Measurements from ENCODE around the gene GLCCI1. TPM values are rescaled to one million over a fixed set of nuclear protein-coding genes. Genes with fewer than 3 reads are reported as not detected.

The GLCCI1 gene
- total and polyA plus RNA-seq, 2 of the 13 experiments (the other 11 are each of a cell fraction or from before 2014, with no cell fraction given): 1.3 to 1.7 TPM

GRCh38 chr7:8128449-8129317 lies 160.1 kb downstream of the GLCCI1 start:
- no TSS peak for BruUV-seq (replicated peaks)
- Histone ChIP-seq H3K9me3 (ENCODE audit: low read length) (no peaks in the 10 kb centered on the region), H3K4me3 (replicated peaks in 1 of 3; ENCODE audit: insufficient read depth in 1 of 3, low read depth in 2 of 3, low read length in 3 of 3) (no peak overlapping the region), H3K27me3 (ENCODE audit: control insufficient read depth in 1 of 2, insufficient read depth in 2 of 2, low read length in 2 of 2) (no peaks in the 10 kb centered on the region; a peak in 1 of 5 replicates), H3K36me3 (replicated peaks in 1 of 2; ENCODE audit: control insufficient read depth in 1 of 2, insufficient read depth in 2 of 2, low read length in 2 of 2) (no peaks in the 10 kb centered on the region), H3K27ac (ENCODE audit: extremely low read length, insufficient read depth, low read length) (no peak overlapping the region), H3K4me2 (ENCODE audit: low read depth, low read length) (no peak overlapping the region), H3K4me1 (ENCODE audit: insufficient read depth, low read length) (peaks cover 19% of the 10 kb centered on the region), H2AFZ (ENCODE audit: low read length) (no peak overlapping the region), H3K79me2 (ENCODE audit: insufficient read depth, low read length) (no peaks in the 10 kb centered on the region), H4K20me1 (ENCODE audit: insufficient read depth, low read length) (no peaks in the 10 kb centered on the region), H3K9ac (ENCODE audit: insufficient read depth, low read depth, low read length) (no peak overlapping the region)
- CTCF ChIA-PET (ENCODE audit: low intra/inter-chr PET ratio, low total read pairs): no interaction called here
- no peak for FAIRE-seq
- no peak for ATAC-seq
- in situ Hi-C loops (cut with HindIII; ENCODE audit: extremely low pct_ligation_motif_present, low pct_unique_long_range_greater_than_20kb) (no loop called here), intact Hi-C loops (cut with micrococcal nuclease; ENCODE audit: unreplicated experiment) (no loop called here)
- WGBS (ENCODE audit: low lambda C conversion rate): 38% methylated on average over 12 of the region's 12 CpGs
- POLR2A ChIA-PET: no interaction called here
- TF ChIP-seq ZNF24 (IDR thresholded peaks at IDR 0.05): no peak
- TF ChIP-seq ELF1 (CRISPR knock-in tag; IDR thresholded peaks at IDR 0.05): no peak
- TF ChIP-seq SMAD1 (CRISPR knock-in tag; IDR thresholded peaks at IDR 0.05; ENCODE audit: borderline replicate concordance, low read depth): no peak
- no peak for TF ChIP-seq RXRB (CRISPR knock-in tag; IDR thresholded peaks at IDR 0.05; ENCODE audit: borderline replicate concordance)
- TF ChIP-seq TEAD3 (CRISPR knock-in tag; optimal IDR thresholded peaks at IDR 0.05; ENCODE audit: borderline replicate concordance): no peak
- no peak for DNase-seq (ENCODE audit: low spot score)

- Histone ChIP-seq H3K4me1 (ENCODE audit: insufficient read depth, low read length) (peaks cover 19% of the 10 kb centered on the region), H3K9ac (ENCODE audit: insufficient read depth, low read depth, low read length) (no peak overlapping the region), H3K27me3 (ENCODE audit: control insufficient read depth in 1 of 2, insufficient read depth in 2 of 2, low read length in 2 of 2) (no peaks in the 10 kb centered on the region; a peak in 1 of 5 replicates), H3K79me2 (ENCODE audit: insufficient read depth, low read length) (no peaks in the 10 kb centered on the region), H4K20me1 (ENCODE audit: insufficient read depth, low read length) (no peaks in the 10 kb centered on the region), H3K4me3 (replicated peaks in 1 of 3; ENCODE audit: insufficient read depth in 1 of 3, low read depth in 2 of 3, low read length in 3 of 3) (no peak overlapping the region), H3K36me3 (replicated peaks in 1 of 2; ENCODE audit: control insufficient read depth in 1 of 2, insufficient read depth in 2 of 2, low read length in 2 of 2) (no peaks in the 10 kb centered on the region), H3K9me3 (ENCODE audit: low read length) (no peaks in the 10 kb centered on the region), H2AFZ (ENCODE audit: low read length) (no peak overlapping the region), H3K4me2 (ENCODE audit: low read depth, low read length) (no peak overlapping the region), H3K27ac (ENCODE audit: extremely low read length, insufficient read depth, low read length) (no peak overlapping the region)
- in situ Hi-C loops (cut with HindIII; ENCODE audit: extremely low pct_ligation_motif_present, low pct_unique_long_range_greater_than_20kb): no loop called here
- DNase-seq (ENCODE audit: low spot score) (no peak), ATAC-seq (no peak), FAIRE-seq (no peak)
- WGBS (ENCODE audit: low lambda C conversion rate): 94% methylated on average over 1 of the region's 1 CpG
- ChIA-PET POLR2A (no interaction called here), CTCF (ENCODE audit: low intra/inter-chr PET ratio, low total read pairs) (no interaction called here)
- intact Hi-C loops (cut with micrococcal nuclease; ENCODE audit: unreplicated experiment): no loop called here
- no TSS peak for BruUV-seq (replicated peaks)
- TF ChIP-seq ZNF773 (CRISPR knock-in tag; IDR thresholded peaks at IDR 0.05; ENCODE audit: borderline replicate concordance): no peak
- no peak for TF ChIP-seq TOPORS (CRISPR knock-in tag; IDR thresholded peaks at IDR 0.05)
- no peak for TF ChIP-seq SP4 (CRISPR knock-in tag; IDR thresholded peaks at IDR 0.05)
- no peak for TF ChIP-seq HDAC1 (CRISPR knock-in tag; IDR thresholded peaks at IDR 0.05)
- no peak for TF ChIP-seq CTCF (CRISPR knock-in tag; IDR thresholded peaks at IDR 0.05)
- TF ChIP-seq ZBTB39 (CRISPR knock-in tag; IDR thresholded peaks at IDR 0.05): no peak
- no peak for TF ChIP-seq THAP11 (CRISPR knock-in tag; IDR thresholded peaks at IDR 0.05)
- no peak for TF ChIP-seq CBFB (CRISPR knock-in tag; IDR thresholded peaks at IDR 0.05)
These were observed 160.7 kb downstream of the GLCCI1 start for GRCh38 chr7:8129318-8129659.
